HG03103 (cell line): ENCODE data around the gene ZNF280D.

Experiments used
- ATAC-seq: cut with Tn5 transposase; IDR thresholded peaks from one replicate; pipeline ENCODE4 v1.9.1; 2021; ENCODE audit warnings: low read depth; ENCODE audit not compliant: unreplicated experiment

ZNF280D gene

GRCh38 chr15:56653787-56654186 is 79.5 kb downstream of the ZNF280D start:
- ATAC-seq: no peak

- no peak for ATAC-seq
These were observed 80.2 kb downstream of the ZNF280D start for GRCh38 chr15:56653107-56653506.

- ATAC-seq: no peak
These were observed 85.0 kb downstream of the ZNF280D start for GRCh38 chr15:56648311-56648710.

GRCh38 chr15:56640549-56640948 is 92.8 kb downstream of the ZNF280D start:
- no peak for ATAC-seq

GRCh38 chr15:56640127-56640526 is 93.2 kb downstream of the ZNF280D start:
- no peak for ATAC-seq

GRCh38 chr15:56639631-56640030 is 93.7 kb downstream of the ZNF280D start:
- ATAC-seq: no peak

- ATAC-seq: no peak
These were observed 101.5 kb downstream of the ZNF280D start for GRCh38 chr15:56631765-56632164.

GRCh38 chr15:56628893-56629532 is 104.3 kb downstream of the ZNF280D start:
- ATAC-seq: no peak

- ATAC-seq: no peak
These were observed 113.4 kb downstream of the ZNF280D start for GRCh38 chr15:56619887-56620286.

- no peak for ATAC-seq
These were observed 115.7 kb downstream of the ZNF280D start for GRCh38 chr15:56617628-56618027.

GRCh38 chr15:56616551-56616950 is 116.8 kb downstream of the ZNF280D start:
- ATAC-seq: no peak

- ATAC-seq: no peak
These were observed 119.5 kb downstream of the ZNF280D start for GRCh38 chr15:56613811-56614210.

- peak; percentile 46 for ATAC-seq
These were observed 124.3 kb downstream of the ZNF280D start for GRCh38 chr15:56608993-56609392.

GRCh38 chr15:56608140-56608778 is 125.0 kb downstream of the ZNF280D start:
- peak; percentile 92 for ATAC-seq

- ATAC-seq: no peak
These were observed 131.1 kb downstream of the ZNF280D start for GRCh38 chr15:56602253-56602652.

GRCh38 chr15:56600380-56600779 is 132.9 kb downstream of the ZNF280D start:
- no peak for ATAC-seq

GRCh38 chr15:56598991-56599390 is 134.3 kb downstream of the ZNF280D start:
- ATAC-seq: no peak

GRCh38 chr15:56587686-56588085 is 145.6 kb downstream of the ZNF280D start:
- no peak for ATAC-seq

GRCh38 chr15:56586206-56586605 is 147.1 kb downstream of the ZNF280D start:
- ATAC-seq: no peak

GRCh38 chr15:56582785-56583184 is 150.5 kb downstream of the ZNF280D start:
- ATAC-seq: no peak
